Uterus (tissue), 2 donors: ENCODE results near the gene FHIT.

ENCODE experiments used
- POLR2A ChIP-seq, 2 donors: fragments of 450-650 bp; IDR thresholded peaks; one replicate each; pipeline ENCODE4 v1.6.1; 2016; ENCODE audit warnings: antibody characterized with exemption in 2 of 2, mild to moderate bottlenecking in 1 of 2, moderate library complexity in 1 of 2
- TF ChIP-seq, protein P1 (sequence below), 4 experiments: fragments of 200-600 bp in 2 of 4; fragments of 450-650 bp in 2 of 4; sonication (generic) in 2 of 4; IDR thresholded peaks; one replicate each; pipeline ENCODE4 v1.5.1; 2016 to 2019; ENCODE audit warnings: antibody characterized with exemption in 4 of 4, mild to moderate bottlenecking in 2 of 4, moderate library complexity in 1 of 4

DNA sequence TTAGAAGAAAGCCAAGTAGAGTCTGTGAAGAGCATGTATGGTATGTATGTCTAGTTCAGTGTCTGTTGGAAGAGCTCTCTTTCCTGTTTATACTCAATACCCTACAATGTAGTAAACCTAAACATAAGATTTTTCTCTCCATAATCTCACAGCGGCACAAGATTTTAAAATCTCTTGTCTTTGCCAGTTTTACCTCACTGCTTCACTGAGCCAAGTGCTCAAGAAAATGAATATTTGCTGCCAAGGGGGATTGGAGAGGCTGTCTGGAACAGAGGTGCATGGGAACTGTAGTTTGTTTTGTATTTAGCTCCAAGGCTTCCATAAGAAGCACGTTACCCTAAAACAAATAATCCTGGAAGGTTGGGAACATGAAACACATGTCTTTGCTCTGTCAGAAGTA is 49.5 kb upstream of the FHIT start:
- TF ChIP-seq, protein P1, sequence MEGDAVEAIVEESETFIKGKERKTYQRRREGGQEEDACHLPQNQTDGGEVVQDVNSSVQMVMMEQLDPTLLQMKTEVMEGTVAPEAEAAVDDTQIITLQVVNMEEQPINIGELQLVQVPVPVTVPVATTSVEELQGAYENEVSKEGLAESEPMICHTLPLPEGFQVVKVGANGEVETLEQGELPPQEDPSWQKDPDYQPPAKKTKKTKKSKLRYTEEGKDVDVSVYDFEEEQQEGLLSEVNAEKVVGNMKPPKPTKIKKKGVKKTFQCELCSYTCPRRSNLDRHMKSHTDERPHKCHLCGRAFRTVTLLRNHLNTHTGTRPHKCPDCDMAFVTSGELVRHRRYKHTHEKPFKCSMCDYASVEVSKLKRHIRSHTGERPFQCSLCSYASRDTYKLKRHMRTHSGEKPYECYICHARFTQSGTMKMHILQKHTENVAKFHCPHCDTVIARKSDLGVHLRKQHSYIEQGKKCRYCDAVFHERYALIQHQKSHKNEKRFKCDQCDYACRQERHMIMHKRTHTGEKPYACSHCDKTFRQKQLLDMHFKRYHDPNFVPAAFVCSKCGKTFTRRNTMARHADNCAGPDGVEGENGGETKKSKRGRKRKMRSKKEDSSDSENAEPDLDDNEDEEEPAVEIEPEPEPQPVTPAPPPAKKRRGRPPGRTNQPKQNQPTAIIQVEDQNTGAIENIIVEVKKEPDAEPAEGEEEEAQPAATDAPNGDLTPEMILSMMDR (IDR thresholded peaks at IDR 0.05): no peak
- no peak for TF ChIP-seq POLR2A (IDR thresholded peaks at IDR 0.05)
